LoVo (cell line): ENCODE measurements around the gene B4GALNT4.
"Not testable (repeated sequence)": the region's sequence is repeated elsewhere in the genome, so short reads cannot be mapped to it uniquely, and the experiment has no call there.

Experiments used
- DNase-seq: peaks from one replicate; pipeline ENCODE4 v3.0.0-alpha.2; 2016; ENCODE audit warnings: low spot score

B4GALNT4 gene

GRCh38 chr11:375065-376025 lies 6.0 kb downstream of the B4GALNT4 start:
- DNase-seq, result no peak

GRCh38 chr11:376531-377173 lies 7.4 kb downstream of the B4GALNT4 start:
- DNase-seq, result no peak

- no peak for DNase-seq
These were observed 8.0 kb downstream of the B4GALNT4 start for GRCh38 chr11:377174-377865.

GRCh38 chr11:377883-378500 lies 8.7 kb downstream of the B4GALNT4 start:
- no peak for DNase-seq

- no peak for DNase-seq
These were observed 10.2 kb downstream of the B4GALNT4 start for GRCh38 chr11:379205-380094.

GRCh38 chr11:380095-380480 lies 10.8 kb downstream of the B4GALNT4 start:
- DNase-seq, result no peak

GRCh38 chr11:380491-380890 lies 11.2 kb downstream of the B4GALNT4 start:
- no peak for DNase-seq

- DNase-seq, result no peak
These were observed 11.7 kb downstream of the B4GALNT4 start for GRCh38 chr11:380996-381395.

GRCh38 chr11:381501-382072 lies 12.3 kb downstream of the B4GALNT4 start:
- DNase-seq, result no peak

GRCh38 chr11:382081-382629 lies 12.9 kb downstream of the B4GALNT4 start:
- DNase-seq, result no peak

- no peak for DNase-seq
These were observed 14.1 kb downstream of the B4GALNT4 start for GRCh38 chr11:383431-383830.

- DNase-seq, result no peak
These were observed 15.2 kb downstream of the B4GALNT4 start for GRCh38 chr11:384511-384910.

GRCh38 chr11:385594-386351 lies 16.5 kb downstream of the B4GALNT4 start:
- DNase-seq, result no peak

- DNase-seq, result no peak
These were observed 17.2 kb downstream of the B4GALNT4 start for GRCh38 chr11:386483-386882.

- no peak for DNase-seq
These were observed 18.0 kb downstream of the B4GALNT4 start for GRCh38 chr11:387193-387793.

GRCh38 chr11:389369-389768 lies 20.1 kb downstream of the B4GALNT4 start:
- DNase-seq, result not testable (repeated sequence)

GRCh38 chr11:390175-390574 lies 20.9 kb downstream of the B4GALNT4 start:
- no peak for DNase-seq

GRCh38 chr11:391117-392017 lies 22.1 kb downstream of the B4GALNT4 start:
- no peak for DNase-seq
